Neural crest cell (in vitro differentiated cells): ENCODE results near the gene ITPR1. TPM values are rescaled to one million over a fixed set of nuclear protein-coding genes. Genes with fewer than 3 reads are reported as not detected.

Source experiments
- DNase-seq: peaks from one replicate; pipeline ENCODE4 v3.0.0; 2021; ENCODE audit warnings: low read depth, mixed read lengths, low spot score
- H3K27ac Mint-ChIP-seq: one replicate; pipeline ENCODE4 v1.8.0; 2021; ENCODE audit warnings: mild to moderate bottlenecking, mixed read lengths; ENCODE audit not compliant: unreplicated experiment
- H3K27me3 Mint-ChIP-seq: 2 replicates; pipeline ENCODE4 v1.8.0; 2021; ENCODE audit warnings: low read depth, mild to moderate bottlenecking, mixed read lengths
- H3K36me3 Mint-ChIP-seq: 2 replicates; pipeline ENCODE4 v1.8.0; 2021; ENCODE audit warnings: low read depth, mild to moderate bottlenecking, mixed read lengths
- H3K4me1 Mint-ChIP-seq: 2 replicates; pipeline ENCODE4 v1.8.0; 2021; ENCODE audit warnings: mixed read lengths
- H3K4me3 Mint-ChIP-seq: one replicate; pipeline ENCODE4 v1.8.0; 2021; ENCODE audit warnings: mild to moderate bottlenecking, mixed read lengths
- H3K9me3 Mint-ChIP-seq: 2 replicates; pipeline ENCODE4 v1.8.0; 2021; ENCODE audit warnings: mixed read lengths
- total RNA-seq: library from RNA; stranded (reverse); gene quantifications from 2 replicates; pipeline ENCODE4 v1.2.1, GENCODE V29; 2021
- TF ChIP-seq, protein P1 (sequence below): fragments of 200-600 bp; sonication (generic); conservative IDR thresholded peaks from 2 replicates; pipeline ENCODE4 v1.5.0; 2021; ENCODE audit warnings: antibody characterized with exemption, mild to moderate bottlenecking

Gene ITPR1
- total RNA-seq, 1 donor from 2014 or later, result 4.8 TPM

DNA sequence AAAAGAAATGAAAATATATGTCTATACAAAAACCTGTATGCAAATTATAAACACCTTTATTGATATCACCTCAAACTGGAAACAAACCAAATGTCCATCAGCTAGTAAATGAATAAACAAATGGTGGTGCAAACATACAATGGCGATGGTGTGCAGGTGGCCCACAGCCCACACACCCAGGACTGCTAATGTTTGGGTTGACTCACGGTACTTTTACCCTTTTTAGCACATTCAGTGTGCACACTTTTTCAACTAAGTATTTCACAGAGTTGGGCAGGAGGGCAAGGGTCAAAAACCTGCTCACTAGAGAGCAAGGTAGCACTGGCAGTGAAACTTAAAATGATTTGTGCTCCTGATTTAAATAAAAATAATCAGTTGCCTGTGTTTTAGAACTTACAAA is 363.0 kb downstream of the ITPR1 start:
- Mint-ChIP-seq H3K36me3 (peaks cover 4% of the 10 kb centered on the region), H3K4me3 (no peak overlapping the region), H3K27ac (no peak overlapping the region), H3K9me3 (peaks cover 8% of the 10 kb centered on the region), H3K27me3 (no peaks in the 10 kb centered on the region), H3K4me1 (peaks cover 8% of the 10 kb centered on the region)
- DNase-seq, result no peak
- TF ChIP-seq, protein P1, sequence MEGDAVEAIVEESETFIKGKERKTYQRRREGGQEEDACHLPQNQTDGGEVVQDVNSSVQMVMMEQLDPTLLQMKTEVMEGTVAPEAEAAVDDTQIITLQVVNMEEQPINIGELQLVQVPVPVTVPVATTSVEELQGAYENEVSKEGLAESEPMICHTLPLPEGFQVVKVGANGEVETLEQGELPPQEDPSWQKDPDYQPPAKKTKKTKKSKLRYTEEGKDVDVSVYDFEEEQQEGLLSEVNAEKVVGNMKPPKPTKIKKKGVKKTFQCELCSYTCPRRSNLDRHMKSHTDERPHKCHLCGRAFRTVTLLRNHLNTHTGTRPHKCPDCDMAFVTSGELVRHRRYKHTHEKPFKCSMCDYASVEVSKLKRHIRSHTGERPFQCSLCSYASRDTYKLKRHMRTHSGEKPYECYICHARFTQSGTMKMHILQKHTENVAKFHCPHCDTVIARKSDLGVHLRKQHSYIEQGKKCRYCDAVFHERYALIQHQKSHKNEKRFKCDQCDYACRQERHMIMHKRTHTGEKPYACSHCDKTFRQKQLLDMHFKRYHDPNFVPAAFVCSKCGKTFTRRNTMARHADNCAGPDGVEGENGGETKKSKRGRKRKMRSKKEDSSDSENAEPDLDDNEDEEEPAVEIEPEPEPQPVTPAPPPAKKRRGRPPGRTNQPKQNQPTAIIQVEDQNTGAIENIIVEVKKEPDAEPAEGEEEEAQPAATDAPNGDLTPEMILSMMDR, result no peak

DNA sequence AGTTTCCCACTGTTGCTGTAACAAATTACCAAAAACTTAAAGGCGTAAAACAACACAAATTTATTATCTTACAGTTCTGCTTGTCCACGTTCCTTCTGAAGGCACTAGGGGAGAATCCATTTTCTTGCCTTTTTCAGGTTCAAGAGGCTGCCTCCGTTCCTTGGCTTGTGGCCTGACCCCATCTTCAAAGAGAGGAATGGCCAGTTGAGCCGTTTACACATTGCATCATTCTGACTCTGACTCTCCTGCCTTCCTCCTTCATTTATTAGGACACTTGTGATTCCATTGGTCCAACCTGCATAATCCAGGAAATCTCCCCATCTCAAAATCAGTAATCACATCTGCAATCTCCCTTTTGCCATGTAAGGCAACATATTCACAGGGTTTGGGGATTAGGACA is 363.4 kb downstream of the ITPR1 start:
- H3K27me3 Mint-ChIP-seq, result no peaks in the 10 kb centered on the region
- H3K27ac Mint-ChIP-seq, result no peak overlapping the region
- peaks cover 10% of the 10 kb centered on the region for H3K9me3 Mint-ChIP-seq
- no peak overlapping the region for H3K4me3 Mint-ChIP-seq
- H3K4me1 Mint-ChIP-seq, result peaks cover 8% of the 10 kb centered on the region
- H3K36me3 Mint-ChIP-seq, result peaks cover 7% of the 10 kb centered on the region
- DNase-seq, result no peak
- TF ChIP-seq, protein P1, result no peak

DNA sequence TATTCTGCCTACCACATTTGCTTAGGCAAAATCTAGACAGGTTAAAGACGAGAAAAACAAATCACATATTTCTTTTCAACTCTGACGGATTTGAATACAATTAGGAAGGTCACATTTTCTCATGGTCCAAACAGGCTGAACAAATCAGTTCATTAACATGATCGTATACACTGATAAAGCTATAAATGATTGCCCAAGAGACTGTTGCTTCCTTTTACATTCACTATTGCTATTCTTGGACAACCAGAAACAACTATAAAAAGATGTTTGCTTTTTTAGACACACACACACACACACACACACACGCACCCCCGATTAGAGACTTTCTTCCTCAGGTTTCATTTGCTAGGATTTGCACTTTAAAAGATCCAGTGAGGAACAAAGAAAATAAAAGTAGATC is 363.8 kb downstream of the ITPR1 start:
- no peak for DNase-seq
- H3K27me3 Mint-ChIP-seq, result no peaks in the 10 kb centered on the region
- H3K27ac Mint-ChIP-seq, result no peak overlapping the region
- H3K9me3 Mint-ChIP-seq, result peaks cover 10% of the 10 kb centered on the region
- peaks cover 7% of the 10 kb centered on the region for H3K36me3 Mint-ChIP-seq
- H3K4me3 Mint-ChIP-seq, result no peak overlapping the region
- peaks cover 8% of the 10 kb centered on the region for H3K4me1 Mint-ChIP-seq
- TF ChIP-seq, protein P1, result no peak

DNA sequence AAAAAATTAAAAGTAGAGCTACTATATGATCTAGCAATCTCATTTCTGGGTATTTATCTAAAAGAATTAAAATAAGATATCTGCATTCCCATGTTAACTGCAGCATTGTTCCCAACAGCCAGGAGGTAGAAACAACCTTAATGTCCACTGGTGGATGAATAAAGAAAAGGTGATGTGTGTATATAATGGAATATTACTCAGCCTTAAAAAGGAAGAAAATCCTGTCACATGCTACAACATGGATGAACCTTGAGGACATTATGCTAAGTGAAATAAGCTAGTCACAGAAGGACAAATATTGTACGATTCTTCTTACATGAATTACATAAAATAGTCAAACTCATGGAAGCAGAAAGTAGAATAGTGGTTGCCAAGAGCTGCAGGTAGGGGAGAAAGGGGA is 366.6 kb downstream of the ITPR1 start:
- Mint-ChIP-seq H3K27me3 (no peaks in the 10 kb centered on the region), H3K27ac (no peak overlapping the region), H3K4me1 (no peaks in the 10 kb centered on the region), H3K4me3 (no peak overlapping the region), H3K36me3 (peaks cover 7% of the 10 kb centered on the region), H3K9me3 (peaks cover 10% of the 10 kb centered on the region)
- TF ChIP-seq, protein P1, result no peak
- DNase-seq, result no peak

DNA sequence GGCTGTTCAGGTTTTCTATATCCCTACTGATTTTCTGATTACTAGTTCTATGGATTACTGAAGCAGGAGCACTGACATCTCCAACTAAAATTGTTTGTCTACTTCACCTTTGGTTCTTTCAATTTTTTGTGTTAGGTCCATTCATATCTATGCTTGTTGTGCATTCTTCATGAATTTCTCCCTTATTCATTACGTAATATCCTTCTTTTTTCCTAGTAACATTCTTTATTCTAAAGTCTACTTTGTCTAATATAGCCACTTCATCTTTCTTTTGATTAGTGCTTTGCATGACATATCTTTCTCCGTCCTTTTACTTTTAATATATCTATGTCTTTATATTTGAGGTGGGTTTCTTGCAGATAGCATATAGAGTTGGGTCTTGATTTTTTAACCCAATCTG is 369.8 kb downstream of the ITPR1 start:
- TF ChIP-seq, protein P1, result no peak
- no peaks in the 10 kb centered on the region for H3K27me3 Mint-ChIP-seq
- peaks cover 8% of the 10 kb centered on the region for H3K9me3 Mint-ChIP-seq
- H3K4me1 Mint-ChIP-seq, result no peaks in the 10 kb centered on the region
- H3K27ac Mint-ChIP-seq, result no peak overlapping the region
- no peak for DNase-seq
- H3K4me3 Mint-ChIP-seq, result no peak overlapping the region
- H3K36me3 Mint-ChIP-seq, result peaks cover 7% of the 10 kb centered on the region

DNA sequence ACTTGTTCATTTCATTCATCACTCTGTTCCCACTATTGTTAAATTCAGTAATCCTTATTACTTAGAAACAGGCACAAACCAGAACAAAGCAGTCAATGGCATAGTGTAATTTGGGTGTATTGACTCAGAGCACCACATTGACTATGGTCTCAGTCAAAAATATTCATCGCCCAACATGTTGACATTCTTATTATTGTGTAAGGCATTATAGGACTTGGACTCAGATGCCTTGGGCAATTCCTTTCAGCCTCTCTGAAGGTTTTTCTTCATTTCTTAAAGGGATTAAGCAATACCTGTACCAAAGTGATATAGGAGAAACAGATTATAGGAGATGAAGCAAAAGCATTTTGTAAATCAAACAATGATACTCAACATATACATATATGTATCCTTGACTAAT is 371.4 kb downstream of the ITPR1 start:
- TF ChIP-seq, protein P1, result no peak
- Mint-ChIP-seq H3K27ac (no peak overlapping the region), H3K27me3 (no peaks in the 10 kb centered on the region), H3K4me1 (no peaks in the 10 kb centered on the region), H3K9me3 (peaks cover 8% of the 10 kb centered on the region), H3K36me3 (peaks cover 7% of the 10 kb centered on the region), H3K4me3 (no peak overlapping the region)
- no peak for DNase-seq
